DND-41 (cell line): ENCODE measurements around the gene YBX3.

Source experiments
- EZH2 ChIP-seq: IDR thresholded peaks from 3 replicates; pipeline ENCODE4 v1.6.1; 2012; ENCODE audit warnings: borderline replicate concordance, low read depth, mild to moderate bottlenecking, moderate library complexity, low read length, inconsistent platforms; ENCODE audit not compliant: severe bottlenecking
- TF ChIP-seq, protein P1 (sequence below): IDR thresholded peaks from 2 replicates; pipeline ENCODE4 v1.5.1; 2012; ENCODE audit warnings: borderline replicate concordance, low read length, moderate library complexity, mild to moderate bottlenecking; ENCODE audit not compliant: poor library complexity, severe bottlenecking; ENCODE audit errors: extremely low read depth

DNA sequence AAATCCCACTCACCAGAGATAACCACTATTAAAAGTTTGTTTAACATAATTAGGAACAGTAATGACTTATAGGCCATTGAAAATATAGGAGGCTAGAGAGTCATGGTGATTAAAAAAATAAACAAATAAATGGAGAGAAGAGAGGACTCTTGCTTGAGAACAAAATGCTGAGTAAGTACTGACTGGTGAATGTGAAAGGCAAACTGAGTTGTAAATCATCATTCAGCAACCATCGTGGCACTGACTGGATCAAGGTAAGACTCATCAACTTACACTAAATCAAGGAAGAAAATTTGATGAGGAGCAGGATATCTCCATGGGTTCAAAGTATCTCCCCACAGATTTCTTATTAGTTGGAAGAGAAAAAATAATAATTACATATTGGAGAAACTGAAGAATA, 14.1 kb upstream of the YBX3 start:
- TF ChIP-seq, protein P1, sequence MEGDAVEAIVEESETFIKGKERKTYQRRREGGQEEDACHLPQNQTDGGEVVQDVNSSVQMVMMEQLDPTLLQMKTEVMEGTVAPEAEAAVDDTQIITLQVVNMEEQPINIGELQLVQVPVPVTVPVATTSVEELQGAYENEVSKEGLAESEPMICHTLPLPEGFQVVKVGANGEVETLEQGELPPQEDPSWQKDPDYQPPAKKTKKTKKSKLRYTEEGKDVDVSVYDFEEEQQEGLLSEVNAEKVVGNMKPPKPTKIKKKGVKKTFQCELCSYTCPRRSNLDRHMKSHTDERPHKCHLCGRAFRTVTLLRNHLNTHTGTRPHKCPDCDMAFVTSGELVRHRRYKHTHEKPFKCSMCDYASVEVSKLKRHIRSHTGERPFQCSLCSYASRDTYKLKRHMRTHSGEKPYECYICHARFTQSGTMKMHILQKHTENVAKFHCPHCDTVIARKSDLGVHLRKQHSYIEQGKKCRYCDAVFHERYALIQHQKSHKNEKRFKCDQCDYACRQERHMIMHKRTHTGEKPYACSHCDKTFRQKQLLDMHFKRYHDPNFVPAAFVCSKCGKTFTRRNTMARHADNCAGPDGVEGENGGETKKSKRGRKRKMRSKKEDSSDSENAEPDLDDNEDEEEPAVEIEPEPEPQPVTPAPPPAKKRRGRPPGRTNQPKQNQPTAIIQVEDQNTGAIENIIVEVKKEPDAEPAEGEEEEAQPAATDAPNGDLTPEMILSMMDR: no peak
- no peak for TF ChIP-seq EZH2
